ENCODE measurements around the gene HMGA1. TPM values are rescaled to one million over a fixed set of nuclear protein-coding genes. Genes with fewer than 3 reads are reported as not detected.

HMGA1 gene
- total and polyA plus RNA-seq, 10 of the 15 experiments (the other 5 are each of a cell fraction or from before 2014, with no cell fraction given), result 13.4 to 885 (median 508) TPM

DNA sequence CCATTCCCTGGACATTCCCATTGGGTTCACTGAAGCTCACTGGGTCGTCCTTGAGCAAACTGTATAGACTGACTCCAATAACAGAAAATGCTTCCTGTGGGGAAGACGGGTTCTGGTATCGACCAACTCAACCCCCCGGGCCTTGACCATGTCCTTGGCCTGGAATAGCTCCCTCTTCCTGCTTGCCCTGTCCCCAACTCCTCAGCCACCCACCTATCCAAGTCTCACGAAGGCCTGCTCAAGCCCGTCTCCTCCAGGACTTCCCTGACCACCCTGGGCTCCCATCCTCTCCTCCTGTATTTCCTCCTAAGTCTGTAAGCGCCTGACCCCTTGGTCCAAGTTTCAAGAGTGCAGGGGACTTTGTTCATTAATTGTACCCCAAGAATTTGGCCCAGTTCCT is 2.8 kb upstream of the HMGA1 start:
- Histone ChIP-seq H2AFZ (ENCODE audit: control insufficient read depth, low read depth, low read length) (no peak overlapping the region), H3K79me2 (ENCODE audit: control insufficient read depth, insufficient read depth, low read length) (peaks cover 18% of the 10 kb centered on the region), H3K4me3 (no peak overlapping the region), H3K27me3 (replicated peaks in 1 of 2; ENCODE audit: control insufficient read depth in 2 of 2, insufficient read depth in 2 of 2, low read length in 1 of 2) (no peaks in the 10 kb centered on the region), H3K36me3 (ENCODE audit: control insufficient read depth in 2 of 2, insufficient read depth in 2 of 2, low read length in 1 of 2) (no peaks in the 10 kb centered on the region), H4K20me1 (ENCODE audit: control insufficient read depth, insufficient read depth) (no peaks in the 10 kb centered on the region), H3K9ac (ENCODE audit: control insufficient read depth, insufficient read depth, low read length) (no peak overlapping the region), H3K9me3 (replicated peaks; ENCODE audit: control insufficient read depth, insufficient read depth, low read length) (no peaks in the 10 kb centered on the region), H3K4me2 (ENCODE audit: control insufficient read depth, insufficient read depth) (no peak overlapping the region), H3K4me1 (ENCODE audit: control insufficient read depth, insufficient read depth, low read length) (peaks cover 17% of the 10 kb centered on the region), H3K27ac (ENCODE audit: control insufficient read depth, insufficient read depth) (no peak overlapping the region)
- FAIRE-seq (no peak), DNase-seq (ENCODE audit: low read depth, low spot score) (no peak), ATAC-seq (no peak)
- ChIA-PET SMC1A (ENCODE audit: uncharacterized antibody, unreplicated experiment) (interaction anchor here (1.4 kb wide), 1 partner anchor 10 kb away, joined by 4 read pairs; no protein-coding TSS in a partner anchor), POLR2A (interaction anchor here (0.6 to 2.2 kb wide), 2 partner anchors 10 to 194 kb away, joined by 3 to 7 read pairs; no protein-coding TSS in a partner anchor), CTCF (no interaction called here), RAD21 (ENCODE audit: unreplicated experiment) (interaction anchor here (1.0 kb wide), 1 partner anchor 10 kb away, joined by 3 read pairs; no protein-coding TSS in a partner anchor)
- 75% methylated on average over 7 of the region's 7 CpGs for WGBS (ENCODE audit: insufficient coverage, insufficient replicate concordance, low lambda C conversion rate, missing lambda C conversion rate)
- no TSS peak for BruUV-seq (replicated peaks)
- intact Hi-C loops (cut with micrococcal nuclease; ENCODE audit: unreplicated experiment), result no loop called here
- TF ChIP-seq BHLHE40 (IDR thresholded peaks at IDR 0.05; ENCODE audit: borderline replicate concordance in 1 of 2, low read depth in 2 of 2, low read length in 1 of 2) (no peak), KAT2A (conservative IDR thresholded peaks at IDR 0.05; ENCODE audit: control insufficient read depth, low read depth, low read length) (no peak), POLR2AphosphoS5 (IDR thresholded peaks at IDR 0.05; ENCODE audit: low read length) (no peak), YBX1 (IDR thresholded peaks at IDR 0.05) (no peak), BMI1 (IDR thresholded peaks at IDR 0.05; ENCODE audit: borderline replicate concordance) (no peak), BRCA1 (IDR thresholded peaks at IDR 0.05; ENCODE audit: low read depth, low read length) (no peak), STAT3 (IDR thresholded peaks at IDR 0.05; ENCODE audit: low read depth, low read length) (no peak), MXI1 (IDR thresholded peaks at IDR 0.05; ENCODE audit: low read depth, low read length) (no peak), SREBF2 (IDR thresholded peaks at IDR 0.05; ENCODE audit: low read length) (no peak), ZNF24 (IDR thresholded peaks at IDR 0.05) (no peak), CREB1 (IDR thresholded peaks at IDR 0.05; ENCODE audit: low read depth) (no peak), FOXK2 (IDR thresholded peaks at IDR 0.05) (no peak), CHD1 (IDR thresholded peaks at IDR 0.05; ENCODE audit: low read depth, low read length) (no peak), EGR1 (IDR thresholded peaks at IDR 0.05; ENCODE audit: borderline replicate concordance in 1 of 2, low read depth in 2 of 2, low read length in 2 of 2) (no peak), HDAC6 (IDR thresholded peaks at IDR 0.05; ENCODE audit: unreplicated experiment) (no peak), IRF4 (IDR thresholded peaks at IDR 0.05; ENCODE audit: low read depth, low read length) (no peak), YY1 (IDR thresholded peaks at IDR 0.05; ENCODE audit: low read depth, low read length) (no peak)
- TF ChIP-seq, protein P1, sequence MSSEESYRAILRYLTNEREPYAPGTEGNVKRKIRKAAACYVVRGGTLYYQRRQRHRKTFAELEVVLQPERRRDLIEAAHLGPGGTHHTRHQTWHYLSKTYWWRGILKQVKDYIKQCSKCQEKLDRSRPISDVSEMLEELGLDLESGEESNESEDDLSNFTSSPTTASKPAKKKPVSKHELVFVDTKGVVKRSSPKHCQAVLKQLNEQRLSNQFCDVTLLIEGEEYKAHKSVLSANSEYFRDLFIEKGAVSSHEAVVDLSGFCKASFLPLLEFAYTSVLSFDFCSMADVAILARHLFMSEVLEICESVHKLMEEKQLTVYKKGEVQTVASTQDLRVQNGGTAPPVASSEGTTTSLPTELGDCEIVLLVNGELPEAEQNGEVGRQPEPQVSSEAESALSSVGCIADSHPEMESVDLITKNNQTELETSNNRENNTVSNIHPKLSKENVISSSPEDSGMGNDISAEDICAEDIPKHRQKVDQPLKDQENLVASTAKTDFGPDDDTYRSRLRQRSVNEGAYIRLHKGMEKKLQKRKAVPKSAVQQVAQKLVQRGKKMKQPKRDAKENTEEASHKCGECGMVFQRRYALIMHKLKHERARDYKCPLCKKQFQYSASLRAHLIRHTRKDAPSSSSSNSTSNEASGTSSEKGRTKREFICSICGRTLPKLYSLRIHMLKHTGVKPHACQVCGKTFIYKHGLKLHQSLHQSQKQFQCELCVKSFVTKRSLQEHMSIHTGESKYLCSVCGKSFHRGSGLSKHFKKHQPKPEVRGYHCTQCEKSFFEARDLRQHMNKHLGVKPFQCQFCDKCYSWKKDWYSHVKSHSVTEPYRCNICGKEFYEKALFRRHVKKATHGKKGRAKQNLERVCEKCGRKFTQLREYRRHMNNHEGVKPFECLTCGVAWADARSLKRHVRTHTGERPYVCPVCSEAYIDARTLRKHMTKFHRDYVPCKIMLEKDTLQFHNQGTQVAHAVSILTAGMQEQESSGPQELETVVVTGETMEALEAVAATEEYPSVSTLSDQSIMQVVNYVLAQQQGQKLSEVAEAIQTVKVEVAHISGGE (CRISPR knock-in tag; IDR thresholded peaks at IDR 0.05), result no peak
- in situ Hi-C loops (cut with MboI), result loop anchor here (25.0 kb wide), 1 partner anchor 378 kb away; no protein-coding TSS in a partner anchor

All from GM12878 (cell line).